HepG2 (cell line): Measurements from ENCODE around the gene STK17A. TPM values are rescaled to one million over a fixed set of nuclear protein-coding genes. Genes with fewer than 3 reads are reported as not detected.

Experiments
- EZH2 ChIP-seq: conservative IDR thresholded peaks from 2 replicates; pipeline ENCODE4 v1.6.1; 2012; ENCODE audit warnings: mild to moderate bottlenecking, low read depth, low read length, moderate library complexity
- NFKBIZ ChIP-seq: IDR thresholded peaks from 2 replicates; pipeline ENCODE4 v1.6.1; 2018; ENCODE audit warnings: missing genetic modification reagents, missing compliant biosample characterization
- ZBTB1 ChIP-seq: sonication (generic); formaldehyde crosslinking; IDR thresholded peaks from 2 replicates; pipeline ENCODE4 v1.4.0; 2020; ENCODE audit warnings: missing genetic modification reagents, borderline replicate concordance
- ZNF788 ChIP-seq: sonication (generic); formaldehyde crosslinking; IDR thresholded peaks from 2 replicates; pipeline ENCODE4 v1.5.0; 2020; ENCODE audit warnings: mild to moderate bottlenecking, missing genetic modification reagents, borderline replicate concordance
- ZSCAN20 ChIP-seq: sonication (generic); formaldehyde crosslinking; IDR thresholded peaks from 2 replicates; pipeline ENCODE4 v1.4.0; 2020; ENCODE audit warnings: missing genetic modification reagents, mild to moderate bottlenecking, borderline replicate concordance
- polyA plus RNA-seq, 8 experiments: library from polyadenylated mRNA; depleted of rRNA in 3 of 8; stranded (reverse) in 7 of 8; unstranded in 1 of 8; fragments of >200 nt; fragmentation: Illumina TruSeq in 4 of 8; extraction: Trizol in 4 of 8; gene quantifications; 2 replicates each; pipeline versions ENCODE4 v1.2.1 to v1.2.3, GENCODE V29; 2011 to 2016; ENCODE audit warnings: low read depth in 4 of 8, missing spikeins in 1 of 8, mixed read lengths in 1 of 8; ENCODE audit not compliant: insufficient read depth in 1 of 8
- total RNA-seq, 5 experiments: library from RNA; depleted of rRNA; stranded (reverse); fragments of >200 nt; fragmentation: Illumina TruSeq; extraction: Trizol; gene quantifications; 2 replicates each; pipeline ENCODE4 v1.2.3, GENCODE V29; 2016; ENCODE audit warnings: low read depth in 1 of 5
- TF ChIP-seq, protein P1 (sequence below): sonication (generic); formaldehyde crosslinking; IDR thresholded peaks from 2 replicates; pipeline ENCODE4 v1.4.0; 2020; ENCODE audit warnings: missing genetic modification reagents
- TF ChIP-seq, protein P2 (sequence below): sonication (generic); formaldehyde crosslinking; IDR thresholded peaks from 2 replicates; pipeline ENCODE4 v1.4.0; 2020; ENCODE audit warnings: mild to moderate bottlenecking, missing genetic modification reagents
- TF ChIP-seq, protein P3 (sequence below): IDR thresholded peaks from 2 replicates; pipeline ENCODE4 v1.6.1; 2018; ENCODE audit warnings: missing genetic modification reagents, mild to moderate bottlenecking, missing compliant biosample characterization

Gene STK17A
- total and polyA plus RNA-seq, 2 of the 13 experiments (the other 11 are each of a cell fraction or from before 2014, with no cell fraction given): 18.6 to 24.3 TPM

DNA sequence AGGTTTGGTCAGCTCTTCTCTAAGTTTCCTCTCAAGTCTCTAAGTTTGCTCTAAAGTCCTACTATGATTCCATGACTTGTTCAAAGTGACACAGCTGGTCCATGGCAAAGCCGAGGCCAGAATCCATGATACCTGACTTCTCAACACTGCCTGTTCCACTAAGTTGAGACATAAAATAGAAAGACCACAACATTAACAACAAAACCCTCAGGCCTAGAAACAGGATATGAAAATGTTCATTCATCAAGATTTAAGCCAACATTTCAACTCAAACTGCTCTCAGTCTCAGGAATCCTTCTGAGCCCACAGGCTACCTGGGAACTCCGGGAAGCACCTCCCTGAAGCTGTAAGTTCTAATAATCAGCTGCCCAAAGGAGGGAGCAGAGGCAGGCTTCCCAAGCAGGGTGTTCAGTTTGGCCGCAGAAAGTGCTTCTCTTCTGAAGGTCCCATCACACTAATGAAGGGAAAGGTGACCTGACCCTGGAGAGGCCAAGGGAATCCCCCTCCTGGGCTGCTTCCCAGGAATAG lies 62.9 kb downstream of the STK17A start (continued):
- TF ChIP-seq, protein P1, sequence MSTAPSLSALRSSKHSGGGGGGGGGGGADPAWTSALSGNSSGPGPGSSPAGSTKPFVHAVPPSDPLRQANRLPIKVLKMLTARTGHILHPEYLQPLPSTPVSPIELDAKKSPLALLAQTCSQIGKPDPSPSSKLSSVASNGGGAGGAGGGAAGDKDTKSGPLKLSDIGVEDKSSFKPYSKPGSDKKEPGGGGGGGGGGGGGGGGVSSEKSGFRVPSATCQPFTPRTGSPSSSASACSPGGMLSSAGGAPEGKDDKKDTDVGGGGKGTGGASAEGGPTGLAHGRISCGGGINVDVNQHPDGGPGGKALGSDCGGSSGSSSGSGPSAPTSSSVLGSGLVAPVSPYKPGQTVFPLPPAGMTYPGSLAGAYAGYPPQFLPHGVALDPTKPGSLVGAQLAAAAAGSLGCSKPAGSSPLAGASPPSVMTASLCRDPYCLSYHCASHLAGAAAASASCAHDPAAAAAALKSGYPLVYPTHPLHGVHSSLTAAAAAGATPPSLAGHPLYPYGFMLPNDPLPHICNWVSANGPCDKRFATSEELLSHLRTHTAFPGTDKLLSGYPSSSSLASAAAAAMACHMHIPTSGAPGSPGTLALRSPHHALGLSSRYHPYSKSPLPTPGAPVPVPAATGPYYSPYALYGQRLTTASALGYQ (CRISPR knock-in tag): no peak
- TF ChIP-seq, protein P2, sequence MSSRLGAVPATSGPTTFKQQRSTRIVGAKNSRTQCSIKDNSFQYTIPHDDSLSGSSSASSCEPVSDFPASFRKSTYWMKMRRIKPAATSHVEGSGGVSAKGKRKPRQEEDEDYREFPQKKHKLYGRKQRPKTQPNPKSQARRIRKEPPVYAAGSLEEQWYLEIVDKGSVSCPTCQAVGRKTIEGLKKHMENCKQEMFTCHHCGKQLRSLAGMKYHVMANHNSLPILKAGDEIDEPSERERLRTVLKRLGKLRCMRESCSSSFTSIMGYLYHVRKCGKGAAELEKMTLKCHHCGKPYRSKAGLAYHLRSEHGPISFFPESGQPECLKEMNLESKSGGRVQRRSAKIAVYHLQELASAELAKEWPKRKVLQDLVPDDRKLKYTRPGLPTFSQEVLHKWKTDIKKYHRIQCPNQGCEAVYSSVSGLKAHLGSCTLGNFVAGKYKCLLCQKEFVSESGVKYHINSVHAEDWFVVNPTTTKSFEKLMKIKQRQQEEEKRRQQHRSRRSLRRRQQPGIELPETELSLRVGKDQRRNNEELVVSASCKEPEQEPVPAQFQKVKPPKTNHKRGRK (CRISPR knock-in tag): no peak
- TF ChIP-seq ZNF788 (no peak), EZH2 (no peak), ZSCAN20 (CRISPR knock-in tag) (no peak), NFKBIZ (CRISPR knock-in tag) (no peak), ZBTB1 (CRISPR knock-in tag) (no peak)
- TF ChIP-seq, protein P3, sequence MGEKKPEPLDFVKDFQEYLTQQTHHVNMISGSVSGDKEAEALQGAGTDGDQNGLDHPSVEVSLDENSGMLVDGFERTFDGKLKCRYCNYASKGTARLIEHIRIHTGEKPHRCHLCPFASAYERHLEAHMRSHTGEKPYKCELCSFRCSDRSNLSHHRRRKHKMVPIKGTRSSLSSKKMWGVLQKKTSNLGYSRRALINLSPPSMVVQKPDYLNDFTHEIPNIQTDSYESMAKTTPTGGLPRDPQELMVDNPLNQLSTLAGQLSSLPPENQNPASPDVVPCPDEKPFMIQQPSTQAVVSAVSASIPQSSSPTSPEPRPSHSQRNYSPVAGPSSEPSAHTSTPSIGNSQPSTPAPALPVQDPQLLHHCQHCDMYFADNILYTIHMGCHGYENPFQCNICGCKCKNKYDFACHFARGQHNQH (CRISPR knock-in tag): no peak
- TF ChIP-seq, all 625 proteins: peak for 0
